ENCODE data around the gene TCP1.
"Not testable (repeated sequence)": the region's sequence is repeated elsewhere in the genome, so short reads cannot be mapped to it uniquely, and the experiment has no call there.

Gene TCP1

GRCh38 chr6:159754959-159755914 lies 34.2 kb downstream of the TCP1 start:
- TF ChIP-seq GATA1 (IDR thresholded peaks at IDR 0.05; ENCODE audit: low read depth, low read length) (no peak), POLR2A (IDR thresholded peaks at IDR 0.05; ENCODE audit: low read length) (no peak)
- DNase-seq = no peak

- TF ChIP-seq GATA1 (IDR thresholded peaks at IDR 0.05; ENCODE audit: low read depth, low read length) = no peak
- TF ChIP-seq POLR2A (IDR thresholded peaks at IDR 0.05; ENCODE audit: low read length) = no peak
- DNase-seq = no peak
Measured at GRCh38 chr6:159754401-159754800, 35.0 kb downstream of the TCP1 start.

GRCh38 chr6:159753081-159753872 lies 36.1 kb downstream of the TCP1 start:
- DNase-seq = no peak
- TF ChIP-seq POLR2A (IDR thresholded peaks at IDR 0.05; ENCODE audit: low read length) (no peak), GATA1 (IDR thresholded peaks at IDR 0.05; ENCODE audit: low read depth, low read length) (no peak)

GRCh38 chr6:159751448-159751847 lies 38.0 kb downstream of the TCP1 start:
- TF ChIP-seq GATA1 (IDR thresholded peaks at IDR 0.05; ENCODE audit: low read depth, low read length) (no peak), POLR2A (IDR thresholded peaks at IDR 0.05; ENCODE audit: low read length) (no peak)
- DNase-seq = no peak

GRCh38 chr6:159748127-159748526 lies 41.3 kb downstream of the TCP1 start:
- not testable (repeated sequence) for DNase-seq

- DNase-seq = no peak
- no peak for TF ChIP-seq GATA1 (IDR thresholded peaks at IDR 0.05; ENCODE audit: low read depth, low read length)
Measured at GRCh38 chr6:159746759-159747158, 42.6 kb downstream of the TCP1 start.

- TF ChIP-seq GATA1 (IDR thresholded peaks at IDR 0.05; ENCODE audit: low read depth, low read length) (no peak), POLR2A (IDR thresholded peaks at IDR 0.05; ENCODE audit: low read length) (no peak)
- no peak for DNase-seq
Measured at GRCh38 chr6:159745081-159745480, 44.3 kb downstream of the TCP1 start.

GRCh38 chr6:159742165-159742564 lies 47.2 kb downstream of the TCP1 start:
- peak; percentile 16 to 63 for DNase-seq
- no peak for TF ChIP-seq GATA1 (IDR thresholded peaks at IDR 0.05; ENCODE audit: low read depth, low read length)
- TF ChIP-seq POLR2A (IDR thresholded peaks at IDR 0.05; ENCODE audit: low read length) = no peak

GRCh38 chr6:159739341-159739740 lies 50.1 kb downstream of the TCP1 start:
- no peak for DNase-seq
- no peak for TF ChIP-seq POLR2A (IDR thresholded peaks at IDR 0.05; ENCODE audit: low read length)
- TF ChIP-seq GATA1 (IDR thresholded peaks at IDR 0.05; ENCODE audit: low read depth, low read length) = no peak

GRCh38 chr6:159736908-159737307 lies 52.5 kb downstream of the TCP1 start:
- DNase-seq = no peak
- TF ChIP-seq GATA1 (IDR thresholded peaks at IDR 0.05; ENCODE audit: low read depth, low read length) (no peak), POLR2A (IDR thresholded peaks at IDR 0.05; ENCODE audit: low read length) (no peak)

GRCh38 chr6:159733395-159733794 lies 56.0 kb downstream of the TCP1 start:
- not testable (repeated sequence) for DNase-seq

GRCh38 chr6:159732550-159732949 lies 56.9 kb downstream of the TCP1 start:
- DNase-seq = not testable (repeated sequence)

GRCh38 chr6:159730332-159730676 lies 59.1 kb downstream of the TCP1 start:
- DNase-seq = no peak
- no peak for TF ChIP-seq GATA1 (IDR thresholded peaks at IDR 0.05; ENCODE audit: low read depth, low read length)
- TF ChIP-seq POLR2A (IDR thresholded peaks at IDR 0.05; ENCODE audit: low read length) = no peak

- peak; percentile 11 to 27 for DNase-seq
- no peak for TF ChIP-seq POLR2A (IDR thresholded peaks at IDR 0.05; ENCODE audit: low read length)
- no peak for TF ChIP-seq GATA1 (IDR thresholded peaks at IDR 0.05; ENCODE audit: low read depth, low read length)
Measured at GRCh38 chr6:159729598-159730331, 59.6 kb downstream of the TCP1 start.
